Mesothelial cell of epicardium (in vitro differentiated cells): ENCODE results near the gene KIAA1549. TPM values are rescaled to one million over a fixed set of nuclear protein-coding genes. Genes with fewer than 3 reads are reported as not detected.

Source experiments
- DNase-seq, 2 experiments: peaks; one replicate each; pipeline ENCODE4 v3.0.0; 2021; ENCODE audit warnings: low spot score in 2 of 2; ENCODE audit not compliant: unreplicated experiment in 2 of 2
- H3K27ac Mint-ChIP-seq: 2 replicates; pipeline ENCODE4 v1.8.0; 2021; ENCODE audit warnings: mixed read lengths
- H3K27me3 Mint-ChIP-seq: 2 replicates; pipeline ENCODE4 v1.8.0; 2021; ENCODE audit warnings: low read depth, mixed read lengths
- H3K36me3 Mint-ChIP-seq: 2 replicates; pipeline ENCODE4 v1.8.0; 2021; ENCODE audit warnings: mixed read lengths
- H3K4me1 Mint-ChIP-seq: 2 replicates; pipeline ENCODE4 v1.8.0; 2021; ENCODE audit warnings: mixed read lengths
- H3K4me3 Mint-ChIP-seq: 2 replicates; pipeline ENCODE4 v1.8.0; 2021; ENCODE audit warnings: mild to moderate bottlenecking, moderate library complexity, mixed read lengths
- H3K9me3 Mint-ChIP-seq: 2 replicates; pipeline ENCODE4 v1.8.0; 2021; ENCODE audit warnings: mixed read lengths
- CTCF ChIP-seq: fragments of 200-600 bp; sonication (generic); IDR thresholded peaks from one replicate; pipeline ENCODE4 v1.5.0; 2021; ENCODE audit warnings: antibody characterized with exemption; ENCODE audit not compliant: unreplicated experiment
- total RNA-seq: library from RNA; stranded (reverse); gene quantifications from 3 replicates; pipeline ENCODE4 v1.2.1, GENCODE V29; 2021

The KIAA1549 gene
- total RNA-seq, 1 donor from 2014 or later: 34.8 TPM

GRCh38 chr7:138913783-138914182 lies 67.4 kb downstream of the KIAA1549 start:
- no peak overlapping the region for H3K4me3 Mint-ChIP-seq
- no peaks in the 10 kb centered on the region for H3K9me3 Mint-ChIP-seq
- H3K27me3 Mint-ChIP-seq: no peaks in the 10 kb centered on the region
- TF ChIP-seq CTCF: no peak
- no peak for DNase-seq
- H3K27ac Mint-ChIP-seq: no peak overlapping the region
- peaks cover 2% of the 10 kb centered on the region for H3K4me1 Mint-ChIP-seq
- H3K36me3 Mint-ChIP-seq: peaks cover 42% of the 10 kb centered on the region

GRCh38 chr7:138911007-138911406 lies 70.2 kb downstream of the KIAA1549 start:
- no peak for TF ChIP-seq CTCF
- peaks cover 2% of the 10 kb centered on the region for H3K4me1 Mint-ChIP-seq
- H3K27ac Mint-ChIP-seq: no peak overlapping the region
- H3K9me3 Mint-ChIP-seq: no peaks in the 10 kb centered on the region
- no peak overlapping the region for H3K4me3 Mint-ChIP-seq
- H3K36me3 Mint-ChIP-seq: peaks cover 30% of the 10 kb centered on the region
- no peaks in the 10 kb centered on the region for H3K27me3 Mint-ChIP-seq
- no peak for DNase-seq

- no peaks in the 10 kb centered on the region for H3K4me1 Mint-ChIP-seq
- H3K4me3 Mint-ChIP-seq: no peak overlapping the region
- no peak for DNase-seq
- no peak overlapping the region for H3K27ac Mint-ChIP-seq
- H3K27me3 Mint-ChIP-seq: no peaks in the 10 kb centered on the region
- H3K9me3 Mint-ChIP-seq: no peaks in the 10 kb centered on the region
- TF ChIP-seq CTCF: no peak
- peaks cover 47% of the 10 kb centered on the region for H3K36me3 Mint-ChIP-seq
Measured at GRCh38 chr7:138907850-138908249, 73.3 kb downstream of the KIAA1549 start.

GRCh38 chr7:138907201-138907847 lies 73.9 kb downstream of the KIAA1549 start:
- Mint-ChIP-seq H3K36me3 (peaks cover 53% of the 10 kb centered on the region), H3K27me3 (no peaks in the 10 kb centered on the region), H3K9me3 (no peaks in the 10 kb centered on the region)

GRCh38 chr7:138903859-138904435 lies 77.2 kb downstream of the KIAA1549 start:
- Mint-ChIP-seq H3K9me3 (no peaks in the 10 kb centered on the region), H3K4me3 (no peak overlapping the region)

More at GRCh38 chr7:138907201-138907847, 73.9 kb downstream of the KIAA1549 start:
- Mint-ChIP-seq H3K4me3 (no peak overlapping the region), H3K27ac (no peak overlapping the region), H3K4me1 (no peaks in the 10 kb centered on the region)
- no peak for TF ChIP-seq CTCF
- DNase-seq: no peak

More at GRCh38 chr7:138903859-138904435, 77.2 kb downstream of the KIAA1549 start:
- Mint-ChIP-seq H3K36me3 (peaks cover 63% of the 10 kb centered on the region), H3K27ac (no peak overlapping the region), H3K27me3 (no peaks in the 10 kb centered on the region), H3K4me1 (peaks cover 7% of the 10 kb centered on the region)
- no peak for DNase-seq
- no peak for TF ChIP-seq CTCF
